Measurements from ENCODE around the gene KCNAB3. TPM values are rescaled to one million over a fixed set of nuclear protein-coding genes. Genes with fewer than 3 reads are reported as not detected.
"Not testable (repeated sequence)": the region's sequence is repeated elsewhere in the genome, so short reads cannot be mapped to it uniquely, and the experiment has no call there.

KCNAB3 gene
- total RNA-seq, 2 experiments from 2014 or later = 8.8 to 10.3 TPM

DNA sequence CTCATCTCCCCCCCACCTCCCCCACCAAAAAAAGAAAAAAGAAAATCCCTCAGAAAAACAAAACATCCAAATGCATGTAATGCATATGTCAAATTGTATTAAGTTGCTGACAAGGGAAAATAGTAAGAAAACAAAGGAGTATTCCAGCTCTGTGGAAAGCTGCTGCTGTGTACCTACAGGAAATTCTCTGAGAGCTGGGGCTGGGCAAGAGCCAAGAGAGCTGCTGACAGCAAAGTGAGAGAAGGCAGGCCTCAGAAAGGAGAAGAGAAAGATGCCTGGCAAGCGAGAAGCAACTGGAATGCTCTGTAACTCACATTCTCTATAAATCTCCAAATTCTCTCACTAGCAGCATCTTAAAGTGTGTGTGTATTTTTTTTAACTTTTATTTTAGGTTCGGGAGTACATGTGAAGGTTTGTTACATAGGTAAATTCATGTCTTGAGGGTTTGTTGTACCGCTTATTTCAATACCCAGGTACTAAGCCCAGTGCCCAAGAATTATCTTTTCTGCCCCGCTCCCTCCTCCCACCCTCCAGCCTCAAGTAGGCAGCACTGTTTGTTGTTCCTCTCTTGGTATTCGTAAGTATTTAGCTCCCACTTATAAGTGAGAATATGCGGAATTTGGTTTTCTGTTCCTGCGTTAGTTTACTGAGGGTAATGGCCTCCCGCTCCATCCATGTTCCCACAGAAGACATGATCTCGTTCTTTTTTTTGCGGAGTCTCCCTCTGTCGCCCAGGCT, 26.7 kb upstream of the KCNAB3 start:
- Mint-ChIP-seq H3K9me3 (ENCODE audit: insufficient read depth) (no peaks in the 10 kb centered on the region), H3K27ac (no peak overlapping the region), H3K4me1 (ENCODE audit: low read depth) (peaks cover 23% of the 10 kb centered on the region), H3K36me3 (ENCODE audit: low read depth) (peaks cover 2% of the 10 kb centered on the region), H3K4me3 (no peak overlapping the region), H3K27me3 (ENCODE audit: low read depth) (peaks cover 10% of the 10 kb centered on the region)
- DNase-seq (no peak), ATAC-seq (no peak)
- CTCF ChIA-PET = interaction anchor here (0.8 to 1.2 kb wide), 3 partner anchors 12 to 33 kb away, joined by 3 to 5 read pairs (median 3); no protein-coding TSS in a partner anchor
- POLR2A ChIA-PET = interaction anchor here (0.7 kb wide), 1 partner anchor 9 kb away, joined by 3 read pairs; no protein-coding TSS in a partner anchor

DNA sequence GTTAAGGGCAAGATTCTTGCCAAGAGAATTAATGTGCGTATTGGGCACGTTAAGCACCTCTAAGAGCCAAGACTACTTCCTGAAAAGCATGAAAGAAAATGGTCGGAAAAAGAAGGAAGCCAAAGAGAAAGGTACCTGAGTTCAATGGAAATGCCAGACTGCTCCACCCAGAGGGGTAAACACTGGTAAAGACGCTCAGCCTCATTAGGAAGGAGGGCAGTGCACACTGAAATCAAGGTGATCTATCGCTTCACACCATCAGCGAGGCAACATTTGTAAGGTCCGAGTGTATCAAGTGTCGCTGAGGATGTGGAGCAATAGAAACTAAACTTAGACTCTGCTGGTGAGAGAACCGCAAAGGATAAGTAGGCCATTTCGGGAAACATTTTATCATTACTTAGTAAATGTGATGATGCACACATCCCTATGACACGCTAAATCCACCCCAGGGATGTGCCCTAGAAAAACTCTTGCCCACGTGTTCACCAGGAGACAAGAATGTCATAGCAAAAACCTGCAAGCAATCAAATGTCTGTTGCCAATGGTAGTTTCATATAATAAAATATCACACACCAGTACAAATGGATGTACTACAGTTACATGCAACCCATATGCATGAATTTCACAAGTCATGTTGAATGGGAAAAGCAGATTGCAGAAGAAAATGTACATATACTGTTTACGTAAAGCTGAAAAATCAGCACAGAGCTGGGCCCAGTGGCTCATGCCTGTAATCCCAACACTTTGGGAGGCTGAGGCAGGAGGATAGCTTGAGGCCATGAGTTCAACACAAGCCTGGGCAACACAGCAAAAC, 26.0 kb upstream of the KCNAB3 start:
- Mint-ChIP-seq H3K27me3 (ENCODE audit: low read depth) (peaks cover 8% of the 10 kb centered on the region), H3K4me3 (no peak overlapping the region), H3K36me3 (ENCODE audit: low read depth) (peaks cover 5% of the 10 kb centered on the region), H3K27ac (no peak overlapping the region), H3K4me1 (ENCODE audit: low read depth) (peaks cover 30% of the 10 kb centered on the region), H3K9me3 (ENCODE audit: insufficient read depth) (no peaks in the 10 kb centered on the region)
- ChIA-PET POLR2A (interaction anchor here (0.7 kb wide), 1 partner anchor 10 kb away, joined by 3 read pairs; no protein-coding TSS in a partner anchor), CTCF (interaction anchor here (0.8 to 1.2 kb wide), 3 partner anchors 13 to 34 kb away, joined by 3 to 5 read pairs (median 3); no protein-coding TSS in a partner anchor)
- ATAC-seq (no peak), DNase-seq (no peak)

DNA sequence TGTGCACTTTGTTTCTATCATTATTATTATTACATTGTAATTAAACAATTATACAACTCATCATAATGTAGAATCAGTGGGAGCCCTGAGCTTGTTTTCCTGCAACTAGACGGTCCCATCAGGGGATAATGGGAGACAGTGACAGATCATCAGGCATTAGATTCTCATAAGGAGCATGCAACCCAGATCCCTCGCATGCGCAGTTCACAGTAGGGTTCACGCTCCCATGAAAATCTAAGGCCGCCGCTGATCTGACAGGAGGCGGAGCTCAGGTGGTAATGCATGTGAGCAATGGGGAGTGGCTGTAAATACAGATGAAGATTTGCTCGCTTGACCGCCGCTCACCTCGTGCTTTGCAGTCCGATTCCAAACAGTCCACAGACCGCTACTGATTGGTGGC, 23.6 kb upstream of the KCNAB3 start:
- CTCF ChIA-PET = interaction anchor here (0.7 to 6.0 kb wide), 5 partner anchors 21 to 85 kb away, joined by 3 to 35 read pairs (median 3); partner anchors contain the start of genes CNTROB and TRAPPC1
- H3K27me3 Mint-ChIP-seq (ENCODE audit: low read depth) = not testable (repeated sequence)
- H3K36me3 Mint-ChIP-seq (ENCODE audit: low read depth) = peaks cover 28% of the 10 kb centered on the region

DNA sequence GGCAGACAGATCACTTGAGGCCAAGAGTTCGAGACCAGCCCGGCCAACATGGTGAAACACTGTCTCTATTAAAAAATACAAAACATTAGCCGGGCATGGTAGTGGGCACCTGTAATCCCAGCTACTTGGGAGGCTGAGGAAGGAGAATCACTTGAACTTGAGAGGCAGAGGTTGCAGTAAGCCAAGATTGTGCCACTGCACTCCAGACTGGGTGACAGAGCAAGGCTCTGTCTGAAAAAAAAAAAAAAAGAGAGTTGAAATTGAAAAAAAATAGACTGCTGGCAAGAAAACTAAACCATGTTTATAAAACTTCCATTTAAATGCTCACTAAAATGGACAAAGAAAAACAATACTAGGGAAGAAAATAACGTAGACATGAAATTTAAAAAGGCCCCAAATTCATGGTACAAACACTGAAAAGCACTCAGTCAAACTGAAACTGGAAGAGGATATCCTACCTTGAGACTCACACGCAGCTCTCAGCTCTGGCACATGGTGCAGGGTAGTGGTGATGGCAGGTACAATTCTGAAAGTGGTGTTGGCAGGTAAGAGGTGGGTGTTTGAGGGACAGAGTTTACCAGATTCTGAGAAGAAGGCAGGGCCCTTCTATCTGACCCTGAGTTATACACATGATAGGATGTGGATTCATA, 21.6 kb upstream of the KCNAB3 start:
- Mint-ChIP-seq H3K27ac (peak overlapping the region; percentile 94), H3K4me3 (peak overlapping the region; percentile 66), H3K36me3 (ENCODE audit: low read depth) (peaks cover 44% of the 10 kb centered on the region), H3K9me3 (ENCODE audit: insufficient read depth) (no peaks in the 10 kb centered on the region), H3K27me3 (ENCODE audit: low read depth) (no peaks in the 10 kb centered on the region), H3K4me1 (ENCODE audit: low read depth) (peaks cover 40% of the 10 kb centered on the region)
- POLR2A ChIA-PET = interaction anchor here (1.0 to 2.0 kb wide), 2 partner anchors 36 to 222 kb away, joined by 3 to 6 read pairs; partner anchors contain the start of gene RNF227
- CTCF ChIA-PET = interaction anchor here (1.0 to 6.0 kb wide), 5 partner anchors 10 to 38 kb away, joined by 3 to 35 read pairs (median 5); partner anchors contain the start of genes CNTROB and TRAPPC1
- DNase-seq (peak; percentile 73), ATAC-seq (peak; percentile 98)

More for the DNA sequence above, 23.6 kb upstream of the KCNAB3 start:
- H3K9me3 Mint-ChIP-seq (ENCODE audit: insufficient read depth); ATAC-seq; H3K27ac Mint-ChIP-seq; DNase-seq; H3K4me3 Mint-ChIP-seq: not testable (repeated sequence)
- POLR2A ChIA-PET = interaction anchor here (2.1 kb wide), 1 partner anchor 20 kb away, joined by 6 read pairs; no protein-coding TSS in a partner anchor
- peaks cover 38% of the 10 kb centered on the region for H3K4me1 Mint-ChIP-seq (ENCODE audit: low read depth)

DNA sequence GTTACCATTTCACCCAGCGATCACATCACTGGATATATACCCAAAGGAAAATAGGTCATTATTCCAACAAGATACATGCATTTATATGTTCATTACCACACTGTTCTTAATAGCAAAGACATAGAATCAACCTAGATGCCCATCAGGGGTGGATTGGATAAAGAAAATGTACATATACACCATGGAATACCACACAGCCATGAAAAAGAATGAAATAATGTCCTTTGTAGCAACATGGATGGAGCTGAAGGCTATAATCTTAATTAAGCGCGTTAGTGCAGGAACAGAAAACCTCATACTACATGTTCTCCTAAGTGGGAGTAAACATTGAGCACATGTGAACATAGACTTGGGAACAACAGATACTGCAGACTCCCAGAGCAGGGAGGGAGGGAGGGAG, 20.9 kb upstream of the KCNAB3 start:
- Mint-ChIP-seq H3K27me3 (ENCODE audit: low read depth) (no peaks in the 10 kb centered on the region), H3K4me3 (no peak overlapping the region), H3K9me3 (ENCODE audit: insufficient read depth) (no peaks in the 10 kb centered on the region), H3K27ac (peak overlapping the region; percentile 70), H3K36me3 (ENCODE audit: low read depth) (peaks cover 51% of the 10 kb centered on the region), H3K4me1 (ENCODE audit: low read depth) (peaks cover 40% of the 10 kb centered on the region)
- CTCF ChIA-PET = interaction anchor here (1.4 to 6.0 kb wide), 3 partner anchors 10 to 39 kb away, joined by 3 to 35 read pairs (median 19); partner anchors contain the start of genes CNTROB and TRAPPC1
- no peak for ATAC-seq
- POLR2A ChIA-PET = interaction anchor here (1.0 to 2.0 kb wide), 2 partner anchors 35 to 223 kb away, joined by 3 to 6 read pairs; partner anchors contain the start of gene RNF227
- DNase-seq = no peak

DNA sequence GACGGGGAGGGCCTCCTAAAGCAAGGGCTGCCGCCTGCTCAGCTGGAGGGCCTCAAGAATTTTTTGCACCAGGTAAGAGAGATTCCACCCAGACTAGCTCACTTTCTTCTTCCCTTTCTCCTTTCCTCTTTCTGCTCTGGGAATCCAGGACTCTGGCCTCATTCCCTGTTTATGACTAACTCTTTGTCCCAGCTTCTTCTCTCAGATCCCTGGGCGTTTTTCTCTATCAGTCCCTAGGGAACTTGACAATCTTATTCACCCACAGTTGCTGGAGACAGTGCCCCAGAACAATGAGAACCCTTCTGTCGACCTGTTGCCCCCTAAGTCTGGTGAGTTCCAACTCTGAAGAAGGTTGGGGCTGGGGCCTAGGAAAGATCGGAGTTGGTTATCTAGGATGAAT, 18.0 kb upstream of the KCNAB3 start:
- no peak for DNase-seq
- peak overlapping the region; percentile 46 for H3K27ac Mint-ChIP-seq
- ATAC-seq = no peak
- H3K4me3 Mint-ChIP-seq = no peak overlapping the region
- peaks cover 70% of the 10 kb centered on the region for H3K36me3 Mint-ChIP-seq (ENCODE audit: low read depth)
- ChIA-PET CTCF (interaction anchor here (1.5 kb wide), 1 partner anchor 15 kb away, joined by 5 read pairs; the partner anchor contains the start of genes CNTROB and TRAPPC1), POLR2A (interaction anchor here (1.1 kb wide), 2 partner anchors 13 to 32 kb away, joined by 3 read pairs; partner anchors contain the start of gene RNF227)
- H3K9me3 Mint-ChIP-seq (ENCODE audit: insufficient read depth) = no peaks in the 10 kb centered on the region
- no peaks in the 10 kb centered on the region for H3K27me3 Mint-ChIP-seq (ENCODE audit: low read depth)
- peaks cover 29% of the 10 kb centered on the region for H3K4me1 Mint-ChIP-seq (ENCODE audit: low read depth)

DNA sequence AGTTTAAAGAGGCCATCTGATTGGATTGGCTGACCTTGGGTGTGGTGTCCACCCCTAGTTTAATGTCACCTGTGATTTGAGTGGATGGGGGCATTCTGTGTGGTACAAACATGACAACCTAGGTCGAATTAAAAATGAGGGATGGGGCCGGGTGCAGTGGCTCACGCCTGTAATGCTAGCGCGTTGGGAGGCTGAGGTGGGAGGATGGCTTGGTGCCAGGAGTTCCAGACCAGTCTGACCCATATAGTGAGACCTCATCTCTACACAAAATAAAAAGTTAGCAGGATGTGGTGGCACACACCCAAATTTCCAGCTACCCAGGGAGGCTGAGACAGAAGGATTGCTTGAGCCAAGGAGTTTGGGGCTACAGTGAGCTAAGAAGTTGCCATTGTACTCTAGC, 16.8 kb upstream of the KCNAB3 start:
- POLR2A ChIA-PET = interaction anchor here (4.2 kb wide), 1 partner anchor 14 kb away, joined by 33 read pairs; the partner anchor contains the start of genes CNTROB and TRAPPC1
- CTCF ChIA-PET = interaction anchor here (0.7 to 3.2 kb wide), 6 partner anchors 12 to 227 kb away, joined by 3 to 20 read pairs (median 3); partner anchors contain the start of genes CNTROB and TRAPPC1

DNA sequence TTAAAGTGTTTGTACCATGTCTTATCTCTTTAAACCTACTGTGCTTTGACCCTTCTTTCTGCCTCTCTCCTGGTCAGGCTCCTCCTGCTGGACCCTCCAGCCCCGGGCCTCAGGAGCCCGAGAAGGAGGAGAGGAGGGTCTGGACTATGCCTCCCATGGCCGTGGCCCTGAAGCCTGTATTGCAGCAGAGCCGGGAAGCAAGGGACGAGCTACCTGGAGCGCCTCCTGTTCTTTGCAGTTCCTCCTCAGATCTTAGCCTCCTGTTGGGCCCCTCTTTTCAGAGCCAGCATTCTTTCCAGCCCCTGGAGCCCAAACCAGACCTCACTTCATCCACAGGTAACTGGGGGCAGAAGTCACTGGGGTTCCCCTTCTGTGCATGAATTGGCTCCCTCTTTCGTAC, 16.0 kb upstream of the KCNAB3 start:
- no peak overlapping the region for H3K4me3 Mint-ChIP-seq
- H3K27ac Mint-ChIP-seq = no peak overlapping the region
- ChIA-PET POLR2A (interaction anchor here (1.4 to 4.2 kb wide), 2 partner anchors 13 to 30 kb away, joined by 4 to 33 read pairs; partner anchors contain the start of genes CNTROB, RNF227 and TRAPPC1), CTCF (interaction anchor here (0.9 to 3.2 kb wide), 7 partner anchors 11 to 202 kb away, joined by 3 to 20 read pairs (median 3); no protein-coding TSS in a partner anchor)
- no peak for ATAC-seq
- peaks cover 10% of the 10 kb centered on the region for H3K4me1 Mint-ChIP-seq (ENCODE audit: low read depth)
- H3K36me3 Mint-ChIP-seq (ENCODE audit: low read depth) = peaks cover 81% of the 10 kb centered on the region
- H3K27me3 Mint-ChIP-seq (ENCODE audit: low read depth) = no peaks in the 10 kb centered on the region
- no peak for DNase-seq
- H3K9me3 Mint-ChIP-seq (ENCODE audit: insufficient read depth) = no peaks in the 10 kb centered on the region

More for the DNA sequence above, 16.8 kb upstream of the KCNAB3 start:
- no peak overlapping the region for H3K27ac Mint-ChIP-seq
- DNase-seq = no peak
- peaks cover 17% of the 10 kb centered on the region for H3K4me1 Mint-ChIP-seq (ENCODE audit: low read depth)
- H3K9me3 Mint-ChIP-seq (ENCODE audit: insufficient read depth) = no peaks in the 10 kb centered on the region
- ATAC-seq = no peak
- H3K36me3 Mint-ChIP-seq (ENCODE audit: low read depth) = peaks cover 75% of the 10 kb centered on the region
- H3K27me3 Mint-ChIP-seq (ENCODE audit: low read depth) = no peaks in the 10 kb centered on the region
- H3K4me3 Mint-ChIP-seq = no peak overlapping the region

DNA sequence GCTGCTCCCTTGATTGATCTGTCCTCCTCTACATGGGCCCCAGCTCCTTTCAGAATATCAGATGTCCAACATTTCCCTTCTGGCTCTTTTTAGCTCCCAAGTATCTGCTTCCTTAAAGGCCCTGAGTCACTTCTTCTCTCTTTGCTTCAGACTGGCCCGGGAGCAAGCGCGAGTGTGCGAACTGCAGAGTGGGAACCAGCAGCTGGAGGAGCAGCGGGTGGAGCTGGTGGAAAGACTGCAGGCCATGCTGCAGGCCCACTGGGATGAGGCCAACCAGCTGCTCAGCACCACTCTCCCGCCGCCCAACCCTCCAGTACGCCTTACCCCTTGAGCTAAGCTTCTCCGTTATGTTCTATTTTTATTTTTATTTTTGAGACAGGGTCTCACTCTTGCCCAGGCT, 14.7 kb upstream of the KCNAB3 start:
- CTCF ChIA-PET = interaction anchor here (1.1 to 3.2 kb wide), 9 partner anchors 10 to 201 kb away, joined by 3 to 20 read pairs (median 3); no protein-coding TSS in a partner anchor
- H3K4me1 Mint-ChIP-seq (ENCODE audit: low read depth) = peaks cover 2% of the 10 kb centered on the region
- ATAC-seq (no peak), DNase-seq (no peak)
- POLR2A ChIA-PET = interaction anchor here (0.5 to 4.2 kb wide), 3 partner anchors 12 to 45 kb away, joined by 3 to 33 read pairs (median 4); partner anchors contain the start of genes CNTROB, RNF227 and TRAPPC1
- no peaks in the 10 kb centered on the region for H3K9me3 Mint-ChIP-seq (ENCODE audit: insufficient read depth)
- H3K4me3 Mint-ChIP-seq = no peak overlapping the region
- no peaks in the 10 kb centered on the region for H3K27me3 Mint-ChIP-seq (ENCODE audit: low read depth)
- peaks cover 78% of the 10 kb centered on the region for H3K36me3 Mint-ChIP-seq (ENCODE audit: low read depth)
- H3K27ac Mint-ChIP-seq = peak overlapping the region; percentile 46

DNA sequence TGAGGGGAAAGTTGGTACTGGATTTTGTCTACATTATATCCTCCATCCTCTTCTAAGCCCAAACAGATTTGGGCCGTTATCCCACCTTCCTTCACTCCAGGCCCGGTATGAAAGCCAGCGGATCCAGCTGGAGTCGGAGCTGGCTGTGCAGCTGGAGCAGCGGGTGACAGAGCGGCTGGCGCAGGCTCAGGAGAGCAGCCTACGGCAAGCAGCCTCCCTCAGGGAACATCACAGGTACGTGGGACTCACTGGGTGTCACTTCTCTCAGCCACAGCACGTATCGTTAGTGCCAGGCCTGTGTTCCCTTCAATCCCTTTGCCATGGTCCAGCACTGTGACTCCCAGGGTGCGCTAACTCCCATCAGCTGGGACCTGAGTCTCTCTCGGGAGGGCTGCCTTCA, 13.6 kb upstream of the KCNAB3 start:
- ChIA-PET POLR2A (interaction anchor here (4.2 kb wide), 1 partner anchor 11 kb away, joined by 33 read pairs; the partner anchor contains the start of genes CNTROB and TRAPPC1), CTCF (interaction anchor here (1.1 to 3.2 kb wide), 4 partner anchors 9 to 117 kb away, joined by 3 to 20 read pairs (median 4); no protein-coding TSS in a partner anchor)
- H3K36me3 Mint-ChIP-seq (ENCODE audit: low read depth) = peaks cover 73% of the 10 kb centered on the region
- H3K4me1 Mint-ChIP-seq (ENCODE audit: low read depth) = peaks cover 2% of the 10 kb centered on the region
- H3K9me3 Mint-ChIP-seq (ENCODE audit: insufficient read depth) = no peaks in the 10 kb centered on the region
- no peak for DNase-seq
- H3K27ac Mint-ChIP-seq = no peak overlapping the region
- H3K4me3 Mint-ChIP-seq = no peak overlapping the region
- ATAC-seq = no peak
- no peaks in the 10 kb centered on the region for H3K27me3 Mint-ChIP-seq (ENCODE audit: low read depth)

Data from activated CD8-positive, alpha-beta T cell treated with anti-CD3 and anti-CD28 coated beads, Interleukin-2, amount 10 ng/mL, durations not matched to agents 7 days and 5 days (primary cell).